Measurements from ENCODE around the gene CCNY. TPM values are rescaled to one million over a fixed set of nuclear protein-coding genes. Genes with fewer than 3 reads are reported as not detected.

Gene CCNY
- total RNA-seq, 4 donors from 2014 or later = 39.2 to 47.8 (median 40.9) TPM

DNA sequence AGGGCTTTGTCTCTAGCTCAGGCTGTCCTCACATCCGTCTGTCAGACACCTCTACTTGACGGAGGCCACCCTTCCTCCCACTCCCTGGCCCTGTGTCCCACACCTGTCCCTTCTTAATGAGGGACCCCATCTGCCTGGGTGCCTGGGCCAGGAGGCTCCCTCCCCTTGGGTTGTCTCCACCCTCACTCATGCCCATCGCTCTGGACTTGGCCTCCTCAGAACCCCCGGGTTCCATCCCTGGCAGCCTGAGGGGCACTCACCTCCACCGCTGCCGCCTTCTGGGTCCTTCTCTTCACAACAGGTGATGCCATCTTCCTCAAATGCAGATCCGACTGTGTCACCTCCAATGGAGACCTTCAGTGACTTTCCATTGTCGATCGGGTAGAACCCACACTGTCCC, 248.6 kb downstream of the CCNY start:
- TF ChIP-seq, protein P1, sequence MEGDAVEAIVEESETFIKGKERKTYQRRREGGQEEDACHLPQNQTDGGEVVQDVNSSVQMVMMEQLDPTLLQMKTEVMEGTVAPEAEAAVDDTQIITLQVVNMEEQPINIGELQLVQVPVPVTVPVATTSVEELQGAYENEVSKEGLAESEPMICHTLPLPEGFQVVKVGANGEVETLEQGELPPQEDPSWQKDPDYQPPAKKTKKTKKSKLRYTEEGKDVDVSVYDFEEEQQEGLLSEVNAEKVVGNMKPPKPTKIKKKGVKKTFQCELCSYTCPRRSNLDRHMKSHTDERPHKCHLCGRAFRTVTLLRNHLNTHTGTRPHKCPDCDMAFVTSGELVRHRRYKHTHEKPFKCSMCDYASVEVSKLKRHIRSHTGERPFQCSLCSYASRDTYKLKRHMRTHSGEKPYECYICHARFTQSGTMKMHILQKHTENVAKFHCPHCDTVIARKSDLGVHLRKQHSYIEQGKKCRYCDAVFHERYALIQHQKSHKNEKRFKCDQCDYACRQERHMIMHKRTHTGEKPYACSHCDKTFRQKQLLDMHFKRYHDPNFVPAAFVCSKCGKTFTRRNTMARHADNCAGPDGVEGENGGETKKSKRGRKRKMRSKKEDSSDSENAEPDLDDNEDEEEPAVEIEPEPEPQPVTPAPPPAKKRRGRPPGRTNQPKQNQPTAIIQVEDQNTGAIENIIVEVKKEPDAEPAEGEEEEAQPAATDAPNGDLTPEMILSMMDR (IDR thresholded peaks at IDR 0.05; ENCODE audit: low read depth) = no peak

DNA sequence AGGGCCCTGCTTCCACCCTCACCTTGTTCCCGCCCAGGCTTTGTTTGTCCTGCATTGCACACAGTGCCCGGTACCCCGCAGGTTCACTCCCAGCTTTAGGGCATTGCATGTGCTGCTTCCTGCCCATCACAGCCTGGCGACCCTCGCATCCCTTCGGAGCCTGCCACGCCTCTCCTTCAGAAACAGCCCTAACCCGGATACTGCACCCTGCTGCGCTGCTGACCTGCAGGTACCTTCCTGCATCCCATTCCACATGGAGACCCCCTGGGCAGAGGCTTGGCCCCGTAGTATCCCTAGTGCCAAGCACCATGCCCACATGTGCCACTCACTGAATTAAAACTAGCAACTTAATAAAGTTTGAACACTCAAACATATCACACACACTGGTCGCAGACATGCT, 249.0 kb downstream of the CCNY start:
- TF ChIP-seq, protein P1 (IDR thresholded peaks at IDR 0.05; ENCODE audit: low read depth) = no peak

GRCh38 chr10:35585903-35586535, 249.7 kb downstream of the CCNY start:
- TF ChIP-seq, protein P1 (IDR thresholded peaks at IDR 0.05; ENCODE audit: low read depth) = no peak

DNA sequence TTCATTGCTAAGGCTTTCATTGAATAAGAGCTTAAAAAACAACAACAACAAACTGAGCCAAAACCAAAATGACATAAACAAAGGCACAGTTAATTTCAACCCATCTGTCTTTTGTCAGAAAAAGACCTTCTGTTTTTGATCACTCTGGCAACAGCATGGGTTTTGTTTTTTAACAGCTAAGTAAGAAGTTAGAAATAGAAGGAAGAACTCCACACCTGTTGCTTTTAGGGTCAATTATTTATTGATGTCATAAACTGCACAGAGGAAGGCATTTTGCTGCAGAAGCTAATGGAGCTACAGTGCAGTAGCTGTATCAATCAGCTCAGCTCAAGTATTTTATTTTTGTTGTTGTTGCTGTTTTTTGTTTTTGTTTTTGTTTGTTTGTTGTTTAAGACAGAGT, 252.5 kb downstream of the CCNY start:
- TF ChIP-seq, protein P1 (IDR thresholded peaks at IDR 0.05; ENCODE audit: low read depth) = no peak

- TF ChIP-seq, protein P1 (IDR thresholded peaks at IDR 0.05; ENCODE audit: low read depth) = no peak
These were observed 256.1 kb downstream of the CCNY start for GRCh38 chr10:35592441-35592840.

GRCh38 chr10:35594115-35595079, 258.1 kb downstream of the CCNY start:
- TF ChIP-seq, protein P1 (IDR thresholded peaks at IDR 0.05; ENCODE audit: low read depth) = no peak

DNA sequence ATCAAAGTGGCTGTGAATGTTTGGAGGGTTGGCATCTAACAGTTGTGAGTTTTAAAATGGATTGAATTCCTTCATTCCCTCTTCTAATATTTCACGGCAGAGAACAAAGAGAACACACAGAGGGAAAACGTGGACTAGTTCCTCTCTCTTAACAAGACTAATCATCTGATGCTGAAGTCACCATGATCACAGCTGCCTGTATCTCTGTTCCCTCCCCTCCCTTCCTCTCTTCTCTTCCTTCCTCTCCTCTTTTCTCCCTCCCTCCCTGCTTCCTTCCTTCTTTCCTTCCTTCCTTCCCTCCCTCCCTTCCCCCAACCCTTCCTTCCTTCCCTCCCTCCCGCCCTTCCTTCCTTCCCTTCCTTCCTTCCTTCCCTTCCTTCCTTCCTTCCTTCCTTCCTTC, 258.8 kb downstream of the CCNY start:
- TF ChIP-seq, protein P1 (IDR thresholded peaks at IDR 0.05; ENCODE audit: low read depth) = no peak
